Measurements from ENCODE around the gene PP2D1.

PP2D1 gene, protein sequence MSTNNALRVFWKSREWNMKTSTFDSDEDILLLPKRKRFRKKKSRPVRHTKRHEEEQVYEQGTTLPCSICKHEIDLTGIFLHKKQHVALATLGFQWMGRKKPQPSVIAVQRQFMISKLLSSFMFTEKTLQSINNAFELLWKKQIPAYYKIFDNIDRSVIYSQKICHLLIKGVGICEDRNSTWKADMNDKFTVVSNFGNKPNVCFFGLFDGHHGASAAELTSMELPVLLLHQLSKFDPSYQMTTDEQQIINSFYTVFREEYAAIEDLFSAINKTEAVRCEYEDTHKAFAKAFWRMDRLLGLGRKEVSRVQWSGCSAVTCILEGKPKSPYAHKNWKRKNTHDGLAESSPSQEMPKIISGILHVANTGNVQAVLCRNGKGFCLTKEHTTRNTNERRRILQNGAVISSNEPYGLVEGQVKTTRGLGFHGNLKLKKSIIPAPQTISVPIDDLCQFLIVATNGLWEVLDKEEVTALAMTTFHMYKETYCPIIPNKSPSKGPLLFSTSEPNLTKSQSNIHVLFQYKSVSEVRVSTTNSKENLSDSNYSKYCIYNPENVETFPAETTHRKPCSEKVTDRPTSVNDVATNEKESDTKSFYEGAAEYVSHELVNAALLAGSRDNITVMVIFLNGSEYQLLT

DNA sequence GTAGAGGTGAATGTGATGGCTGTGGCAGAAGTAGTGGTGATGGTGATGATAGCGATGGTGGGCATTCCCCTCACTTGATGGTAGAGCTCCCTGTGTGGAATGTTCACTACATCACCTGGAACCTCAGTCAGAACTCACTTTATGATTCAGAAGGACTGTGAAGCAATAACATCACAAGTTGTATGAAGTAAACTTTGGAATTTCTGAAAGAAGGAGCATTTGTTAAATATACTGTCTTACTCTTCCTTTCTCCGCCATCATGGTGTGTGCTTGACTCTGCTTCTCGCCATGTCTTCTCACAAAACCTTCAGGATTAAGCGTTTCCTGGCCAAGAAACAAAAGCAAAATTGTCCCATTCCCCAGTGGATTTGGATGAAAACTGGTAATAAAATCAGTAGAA lies at the start of gene PP2D1:
TSS of gene PP2D1 (minus strand) at position 101 of the 400 bp plus-strand sequence. CDS start 192 bp downstream, outside the sequence.
- Histone ChIP-seq H3K27me3 (replicated peaks; ENCODE audit: control insufficient read depth, insufficient read depth, low read length) (no peaks in the 10 kb centered on the region), H3K4me3 (replicated peaks; ENCODE audit: low read depth, low read length) (no peak within 1 kb of the TSS), H3K36me3 (ENCODE audit: control insufficient read depth, insufficient read depth, low read length) (no peaks in the 10 kb centered on the region)
- DNase-seq (ENCODE audit: extremely low read depth, insufficient read length), result no peak
- TF ChIP-seq, protein P1, sequence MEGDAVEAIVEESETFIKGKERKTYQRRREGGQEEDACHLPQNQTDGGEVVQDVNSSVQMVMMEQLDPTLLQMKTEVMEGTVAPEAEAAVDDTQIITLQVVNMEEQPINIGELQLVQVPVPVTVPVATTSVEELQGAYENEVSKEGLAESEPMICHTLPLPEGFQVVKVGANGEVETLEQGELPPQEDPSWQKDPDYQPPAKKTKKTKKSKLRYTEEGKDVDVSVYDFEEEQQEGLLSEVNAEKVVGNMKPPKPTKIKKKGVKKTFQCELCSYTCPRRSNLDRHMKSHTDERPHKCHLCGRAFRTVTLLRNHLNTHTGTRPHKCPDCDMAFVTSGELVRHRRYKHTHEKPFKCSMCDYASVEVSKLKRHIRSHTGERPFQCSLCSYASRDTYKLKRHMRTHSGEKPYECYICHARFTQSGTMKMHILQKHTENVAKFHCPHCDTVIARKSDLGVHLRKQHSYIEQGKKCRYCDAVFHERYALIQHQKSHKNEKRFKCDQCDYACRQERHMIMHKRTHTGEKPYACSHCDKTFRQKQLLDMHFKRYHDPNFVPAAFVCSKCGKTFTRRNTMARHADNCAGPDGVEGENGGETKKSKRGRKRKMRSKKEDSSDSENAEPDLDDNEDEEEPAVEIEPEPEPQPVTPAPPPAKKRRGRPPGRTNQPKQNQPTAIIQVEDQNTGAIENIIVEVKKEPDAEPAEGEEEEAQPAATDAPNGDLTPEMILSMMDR (IDR thresholded peaks at IDR 0.05; ENCODE audit: insufficient read depth, low read length, poor library complexity, severe bottlenecking), result no peak

DNA sequence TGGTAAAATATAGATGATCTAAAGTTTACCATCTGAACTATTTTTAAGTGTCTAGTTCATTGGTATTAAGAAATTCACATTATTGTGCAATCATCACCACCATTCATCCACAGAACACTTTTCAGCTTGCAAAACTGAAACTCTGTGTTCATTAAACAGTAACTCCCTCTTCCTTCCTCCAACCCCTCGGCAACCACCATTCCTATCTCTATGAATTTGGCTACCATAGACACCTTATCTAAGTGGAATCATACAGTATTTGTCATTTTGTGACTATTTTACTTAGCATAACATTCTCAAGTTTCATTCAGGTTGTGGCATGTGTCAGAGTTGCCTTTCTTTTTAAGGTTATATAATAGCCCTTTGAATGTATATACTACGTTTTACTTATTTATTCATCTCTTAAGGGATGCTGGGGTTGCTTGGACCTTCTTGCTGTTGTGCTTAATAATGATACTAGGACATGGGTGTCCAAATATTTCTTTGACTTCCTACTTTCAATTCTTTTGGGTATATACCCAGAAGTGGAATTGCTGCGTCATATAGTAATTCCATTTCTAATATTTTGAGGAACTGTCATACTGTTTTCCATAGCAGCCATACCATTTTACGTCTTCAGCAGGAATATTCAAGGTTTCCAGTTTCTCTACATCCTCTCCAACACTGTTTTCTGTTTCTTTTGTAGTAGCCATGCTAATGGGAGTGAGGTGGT lies 49.1 kb upstream of the PP2D1 start:
- DNase-seq (ENCODE audit: extremely low read depth, insufficient read length), result no peak
- no peak overlapping the region for H3K4me3 ChIP-seq (replicated peaks; ENCODE audit: low read depth, low read length)
- no peaks in the 10 kb centered on the region for H3K27me3 ChIP-seq (replicated peaks; ENCODE audit: control insufficient read depth, insufficient read depth, low read length)
- TF ChIP-seq, protein P1 (IDR thresholded peaks at IDR 0.05; ENCODE audit: insufficient read depth, low read length, poor library complexity, severe bottlenecking), result no peak
- no peaks in the 10 kb centered on the region for H3K36me3 ChIP-seq (ENCODE audit: control insufficient read depth, insufficient read depth, low read length)

DNA sequence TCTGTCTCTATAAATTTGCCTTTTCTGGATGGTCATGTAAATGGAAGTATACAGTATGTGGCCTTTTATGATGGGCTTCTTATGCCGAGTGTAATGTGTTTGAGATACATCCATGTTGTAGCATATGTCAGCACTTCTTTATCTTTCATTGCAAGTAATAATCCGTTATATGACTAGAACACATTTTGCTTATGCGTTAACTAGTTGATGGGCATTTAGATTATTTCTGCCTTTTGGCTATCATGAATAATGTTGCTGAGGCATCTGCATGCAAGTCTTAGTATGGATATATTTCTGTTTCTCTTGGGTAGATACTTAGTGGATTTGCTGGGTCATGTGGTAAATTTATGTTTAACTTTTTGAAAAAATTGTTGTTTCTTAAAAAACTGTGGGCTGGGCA lies 47.9 kb upstream of the PP2D1 start:
- DNase-seq (ENCODE audit: extremely low read depth, insufficient read length), result no peak

DNA sequence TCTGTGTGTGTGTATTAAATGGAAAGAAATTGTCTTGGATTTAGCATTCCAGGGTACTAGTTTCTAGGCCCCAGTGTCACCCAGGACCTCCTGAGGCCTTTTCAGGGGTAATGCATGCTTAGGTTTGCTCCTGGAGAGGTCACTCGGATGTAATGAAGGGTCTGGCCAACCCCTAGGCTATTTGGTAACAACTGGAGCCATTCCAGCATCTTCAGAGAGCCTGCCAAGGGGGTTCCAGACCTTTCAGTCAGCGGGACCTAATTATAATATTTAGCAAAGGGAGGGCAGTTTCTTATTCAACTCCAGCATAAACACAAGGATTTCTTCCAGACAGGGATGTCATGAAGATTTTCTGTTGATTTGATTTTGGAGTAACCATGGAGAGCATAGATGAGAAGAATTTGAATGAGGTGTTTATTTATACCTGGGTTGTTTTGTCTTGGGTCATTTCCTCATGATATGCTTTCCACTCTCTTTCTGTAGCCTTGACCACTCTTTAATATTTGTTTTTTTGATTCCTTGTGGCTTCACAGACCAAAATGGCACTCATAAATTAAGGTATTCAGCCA lies 45.6 kb upstream of the PP2D1 start:
- no peak for DNase-seq (ENCODE audit: extremely low read depth, insufficient read length)

More for the DNA sequence above, 47.9 kb upstream of the PP2D1 start:
- H3K4me3 ChIP-seq (replicated peaks; ENCODE audit: low read depth, low read length), result no peak overlapping the region
- no peaks in the 10 kb centered on the region for H3K36me3 ChIP-seq (ENCODE audit: control insufficient read depth, insufficient read depth, low read length)
- no peaks in the 10 kb centered on the region for H3K27me3 ChIP-seq (replicated peaks; ENCODE audit: control insufficient read depth, insufficient read depth, low read length)
- TF ChIP-seq, protein P1 (IDR thresholded peaks at IDR 0.05; ENCODE audit: insufficient read depth, low read length, poor library complexity, severe bottlenecking), result no peak

More for the DNA sequence above, 45.6 kb upstream of the PP2D1 start:
- Histone ChIP-seq H3K4me3 (replicated peaks; ENCODE audit: low read depth, low read length) (no peak overlapping the region), H3K36me3 (ENCODE audit: control insufficient read depth, insufficient read depth, low read length) (no peaks in the 10 kb centered on the region), H3K27me3 (replicated peaks; ENCODE audit: control insufficient read depth, insufficient read depth, low read length) (no peaks in the 10 kb centered on the region)
- TF ChIP-seq, protein P1 (IDR thresholded peaks at IDR 0.05; ENCODE audit: insufficient read depth, low read length, poor library complexity, severe bottlenecking), result no peak

Data from GM06990 (cell line).